ENCODE measurements around the gene LCOR. TPM values are rescaled to one million over a fixed set of nuclear protein-coding genes. Genes with fewer than 3 reads are reported as not detected.

The LCOR gene
- total and polyA plus RNA-seq, 2 of the 13 experiments (the other 11 are each of a cell fraction or from before 2014, with no cell fraction given): 12.4 to 23.7 TPM

- FAIRE-seq: no peak
- Histone ChIP-seq H3K27me3 (ENCODE audit: control insufficient read depth in 1 of 2, insufficient read depth in 2 of 2, low read length in 2 of 2) (no peaks in the 10 kb centered on the region), H3K27ac (ENCODE audit: extremely low read length, insufficient read depth, low read length) (no peak overlapping the region), H3K79me2 (ENCODE audit: insufficient read depth, low read length) (no peaks in the 10 kb centered on the region), H4K20me1 (ENCODE audit: insufficient read depth, low read length) (peaks cover 2% of the 10 kb centered on the region; the same call in 1 of the 2 replicates), H3K4me3 (replicated peaks in 1 of 3; ENCODE audit: insufficient read depth in 1 of 3, low read depth in 2 of 3, low read length in 3 of 3) (no peak overlapping the region), H3K9ac (ENCODE audit: insufficient read depth, low read depth, low read length) (no peak overlapping the region), H3K4me1 (ENCODE audit: insufficient read depth, low read length) (no peaks in the 10 kb centered on the region), H3K4me2 (ENCODE audit: low read depth, low read length) (no peak overlapping the region), H2AFZ (ENCODE audit: low read length) (no peak overlapping the region), H3K9me3 (ENCODE audit: low read length) (no peaks in the 10 kb centered on the region), H3K36me3 (replicated peaks in 1 of 2; ENCODE audit: control insufficient read depth in 1 of 2, insufficient read depth in 2 of 2, low read length in 2 of 2) (peaks cover 6 to 40% of the 10 kb centered on the region in 2 experiments)
- in situ Hi-C loops (cut with HindIII; ENCODE audit: extremely low pct_ligation_motif_present, low pct_unique_long_range_greater_than_20kb) (no loop called here), intact Hi-C loops (cut with micrococcal nuclease; ENCODE audit: unreplicated experiment) (no loop called here)
- POLR2A ChIA-PET: no interaction called here
- no TSS peak for BruUV-seq (replicated peaks)
- no peak for ATAC-seq
- CTCF ChIA-PET (ENCODE audit: low intra/inter-chr PET ratio, low total read pairs): no interaction called here
- TF ChIP-seq ZNF354B (CRISPR knock-in tag; IDR thresholded peaks at IDR 0.05) (no peak), SMAD1 (CRISPR knock-in tag; IDR thresholded peaks at IDR 0.05; ENCODE audit: borderline replicate concordance, low read depth) (no peak), TBP (CRISPR knock-in tag; IDR thresholded peaks at IDR 0.05) (no peak), PAWR (CRISPR knock-in tag; IDR thresholded peaks at IDR 0.05; ENCODE audit: borderline replicate concordance) (no peak), SMAD9 (CRISPR knock-in tag; IDR thresholded peaks at IDR 0.05) (no peak), ZNF335 (CRISPR knock-in tag; IDR thresholded peaks at IDR 0.05) (no peak), MEF2D (CRISPR knock-in tag; IDR thresholded peaks at IDR 0.05) (no peak), MIXL1 (CRISPR knock-in tag; IDR thresholded peaks at IDR 0.05) (no peak), THAP9 (CRISPR knock-in tag; IDR thresholded peaks at IDR 0.05; ENCODE audit: borderline replicate concordance) (no peak), CEBPZ (IDR thresholded peaks at IDR 0.05; ENCODE audit: low read length) (no peak), ZNF83 (CRISPR knock-in tag; IDR thresholded peaks at IDR 0.05; ENCODE audit: borderline replicate concordance) (no peak), SRF (IDR thresholded peaks at IDR 0.05; ENCODE audit: low read depth, low read length) (no peak), RBM39 (IDR thresholded peaks at IDR 0.05; ENCODE audit: low read depth, low read length, poor library complexity, severe bottlenecking) (no peak)
- WGBS (ENCODE audit: low lambda C conversion rate): 96% methylated on average over 5 of the region's 5 CpGs
- DNase-seq (ENCODE audit: low spot score): no peak
Observed at GRCh38 chr10:96949039-96949683, 117.1 kb downstream of the LCOR start.
